ENCODE data around the gene LTBP4. TPM values are rescaled to one million over a fixed set of nuclear protein-coding genes. Genes with fewer than 3 reads are reported as not detected.
"Not testable (repeated sequence)": the region's sequence is repeated elsewhere in the genome, so short reads cannot be mapped to it uniquely, and the experiment has no call there.

The LTBP4 gene
- total RNA-seq, 1 experiment from 2014 or later = 7.3 TPM

DNA sequence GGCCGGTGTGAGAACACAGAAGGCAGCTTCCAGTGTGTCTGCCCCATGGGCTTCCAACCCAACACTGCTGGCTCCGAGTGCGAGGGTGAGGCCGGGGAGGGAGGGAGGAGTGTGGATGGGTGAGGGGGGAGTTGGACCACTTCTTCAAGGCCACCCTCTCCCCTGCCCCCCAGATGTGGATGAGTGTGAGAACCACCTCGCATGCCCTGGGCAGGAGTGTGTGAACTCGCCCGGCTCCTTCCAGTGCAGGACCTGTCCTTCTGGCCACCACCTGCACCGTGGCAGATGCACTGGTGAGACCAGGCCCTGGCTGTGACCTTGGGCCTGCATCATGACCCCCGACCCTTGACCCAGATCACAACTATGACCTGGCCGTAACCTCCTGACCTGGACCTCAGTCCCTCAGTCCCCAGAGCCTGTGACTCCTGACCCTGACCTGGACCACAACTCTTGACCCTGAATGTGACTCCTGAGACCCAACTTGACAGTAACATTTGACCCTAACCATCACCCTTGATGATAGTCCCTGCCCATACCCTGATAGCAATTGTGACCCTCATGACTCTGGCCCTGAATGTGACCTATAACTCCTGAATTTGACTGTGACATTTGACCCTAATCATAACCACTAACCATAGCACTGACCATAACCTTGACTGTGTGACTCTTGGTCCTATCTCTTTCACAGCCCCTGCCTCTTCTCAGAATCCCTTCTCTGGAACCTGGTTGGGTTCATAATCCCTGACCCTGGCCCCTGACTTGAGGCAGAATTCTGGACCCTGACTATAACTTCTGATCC is 10.9 kb downstream of the LTBP4 start:
- no peak for DNase-seq (ENCODE audit: low read depth)

DNA sequence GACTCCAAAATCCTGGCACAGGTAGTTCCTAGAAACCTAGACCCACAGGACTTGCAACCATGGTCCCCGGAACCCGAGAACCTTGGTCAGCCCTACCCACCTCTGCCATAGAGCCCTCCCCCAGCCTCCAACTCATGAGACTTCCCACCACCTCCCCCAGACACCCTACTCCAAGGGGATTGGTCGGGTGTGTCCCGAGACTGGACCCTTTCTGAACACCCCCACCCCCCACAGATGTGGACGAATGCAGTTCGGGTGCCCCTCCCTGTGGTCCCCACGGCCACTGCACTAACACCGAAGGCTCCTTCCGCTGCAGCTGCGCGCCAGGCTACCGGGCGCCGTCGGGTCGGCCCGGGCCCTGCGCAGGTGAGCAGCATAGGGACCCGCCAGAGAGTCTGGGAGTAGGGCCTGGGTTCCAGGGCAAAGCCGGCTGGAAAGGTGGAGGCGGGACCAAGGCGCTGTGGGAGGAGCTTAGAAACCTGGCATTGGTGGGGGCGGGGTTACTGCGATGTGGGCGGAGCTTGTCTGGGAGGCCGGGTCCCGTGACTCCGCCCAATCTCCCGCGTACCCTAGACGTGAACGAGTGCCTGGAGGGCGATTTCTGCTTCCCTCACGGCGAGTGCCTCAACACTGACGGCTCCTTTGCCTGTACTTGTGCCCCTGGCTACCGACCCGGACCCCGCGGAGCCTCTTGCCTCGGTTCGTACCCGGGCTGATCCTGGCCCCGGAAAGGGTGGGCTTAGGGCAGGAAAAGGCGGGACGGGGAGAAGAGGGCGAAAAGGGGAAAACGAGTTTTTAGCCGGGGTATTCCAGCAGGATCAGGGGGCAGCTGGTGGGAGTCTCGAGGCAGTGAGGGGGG is 11.9 kb downstream of the LTBP4 start:
- DNase-seq (ENCODE audit: low read depth) = no peak

DNA sequence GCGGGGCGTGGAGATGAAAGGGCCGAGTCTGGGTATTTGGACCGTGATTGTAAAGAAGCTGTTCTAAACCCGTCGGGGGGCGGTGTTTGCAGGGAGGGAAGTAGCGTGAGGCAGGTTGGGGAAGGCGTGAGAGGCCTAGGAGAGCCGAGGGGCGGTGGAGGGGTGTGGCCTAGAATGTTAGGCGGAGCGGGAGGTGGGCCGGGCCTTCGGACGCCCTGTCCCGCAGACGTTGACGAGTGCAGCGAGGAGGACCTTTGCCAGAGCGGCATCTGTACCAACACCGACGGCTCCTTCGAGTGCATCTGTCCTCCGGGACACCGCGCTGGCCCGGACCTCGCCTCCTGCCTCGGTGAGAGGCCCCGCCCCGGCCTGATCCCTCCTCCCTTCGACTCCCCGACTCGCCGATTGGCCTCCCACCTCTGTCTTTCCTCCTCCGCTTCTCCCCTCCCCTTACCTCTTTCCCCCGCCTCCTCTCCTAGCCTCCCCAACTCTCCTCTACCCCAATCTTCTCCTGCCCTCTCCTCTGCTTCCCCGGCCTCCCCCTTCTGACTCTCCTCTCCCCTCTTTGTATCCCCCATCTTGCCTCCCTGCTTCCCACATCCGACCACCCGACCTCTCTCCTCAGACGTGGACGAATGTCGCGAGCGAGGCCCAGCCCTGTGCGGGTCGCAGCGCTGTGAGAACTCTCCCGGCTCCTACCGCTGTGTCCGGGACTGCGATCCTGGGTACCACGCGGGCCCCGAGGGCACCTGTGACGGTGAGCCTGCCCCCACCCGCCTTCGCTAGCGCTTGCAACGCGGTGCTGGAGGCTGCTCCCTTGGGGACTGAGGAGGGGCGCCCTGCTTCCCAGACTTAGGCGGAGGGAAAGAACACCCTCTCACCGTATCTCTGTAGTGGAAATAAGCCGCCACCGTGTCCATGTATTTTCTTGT is 12.8 kb downstream of the LTBP4 start:
- no peak for DNase-seq (ENCODE audit: low read depth)

DNA sequence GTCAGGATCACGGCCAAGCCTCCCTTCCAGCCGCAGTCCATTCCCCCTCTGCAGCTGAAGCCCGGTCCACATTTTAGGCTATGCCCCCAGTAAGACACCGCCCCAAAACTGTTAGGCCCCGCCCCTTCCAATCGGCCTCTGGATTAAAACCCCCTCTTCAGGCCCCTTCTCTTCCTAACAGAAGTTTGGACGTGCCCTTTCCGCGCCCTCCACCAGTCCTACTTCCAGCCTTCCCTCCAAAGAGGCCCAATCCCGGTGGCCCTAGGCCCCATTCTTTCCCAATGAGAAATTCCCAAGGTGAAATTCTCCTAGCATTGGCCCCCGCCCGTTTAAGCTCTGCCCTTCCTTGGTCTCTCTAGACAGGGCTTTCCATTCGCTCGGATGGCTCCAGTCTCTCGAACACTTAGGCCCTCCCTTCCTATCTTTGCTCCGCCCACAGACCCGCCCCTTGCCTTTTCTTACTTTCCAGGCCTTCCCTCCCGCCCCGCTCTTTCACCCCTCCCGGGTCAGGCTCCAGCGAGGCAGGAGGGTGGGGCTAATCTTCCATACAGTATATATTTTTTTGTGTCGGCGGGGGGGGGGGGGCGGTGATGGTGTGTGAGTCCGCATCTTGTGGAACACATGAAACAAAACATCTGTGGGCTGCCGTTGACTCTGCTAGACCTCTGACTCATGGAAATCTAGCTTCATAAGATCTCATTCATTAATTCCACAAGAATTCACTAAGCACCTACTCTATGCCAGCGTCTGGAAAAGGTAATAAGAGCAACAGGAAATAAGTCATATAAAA is 13.6 kb downstream of the LTBP4 start:
- peak; percentile 94 for DNase-seq (ENCODE audit: low read depth)

DNA sequence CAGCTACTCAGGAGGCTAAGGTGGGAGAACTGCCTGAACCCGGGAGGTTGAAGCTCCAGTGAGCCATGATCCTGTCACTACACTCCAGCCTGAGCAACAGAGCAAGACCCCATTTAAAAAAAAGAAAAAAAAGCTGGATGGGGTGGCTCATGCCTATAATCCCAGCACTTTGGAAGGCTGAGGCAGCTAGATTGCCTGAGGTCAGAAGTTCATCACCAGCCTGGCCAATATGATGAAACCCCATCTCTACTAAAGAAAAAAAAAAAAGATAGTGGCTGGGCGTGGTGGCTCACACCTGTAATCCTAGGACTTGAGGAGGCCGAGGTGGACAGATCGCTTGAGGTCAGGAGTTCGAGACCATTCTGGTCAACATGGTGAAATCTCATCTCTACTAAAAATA is 15.0 kb downstream of the LTBP4 start:
- DNase-seq (ENCODE audit: low read depth) = no peak

DNA sequence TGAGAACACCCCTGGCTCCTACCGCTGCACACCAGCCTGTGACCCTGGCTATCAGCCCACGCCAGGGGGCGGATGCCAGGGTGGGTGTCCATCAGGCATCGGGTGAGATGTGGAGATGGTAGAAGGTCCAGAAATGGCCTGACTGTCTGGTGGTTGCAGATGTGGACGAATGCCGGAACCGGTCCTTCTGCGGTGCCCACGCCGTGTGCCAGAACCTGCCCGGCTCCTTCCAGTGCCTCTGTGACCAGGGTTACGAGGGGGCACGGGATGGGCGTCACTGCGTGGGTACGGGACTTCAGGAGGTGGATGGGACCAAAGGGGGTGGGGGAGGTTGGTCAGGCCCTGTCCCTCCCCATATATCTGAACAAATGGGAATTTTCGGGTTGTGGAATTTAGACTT is 15.8 kb downstream of the LTBP4 start:
- DNase-seq (ENCODE audit: low read depth) = no peak

DNA sequence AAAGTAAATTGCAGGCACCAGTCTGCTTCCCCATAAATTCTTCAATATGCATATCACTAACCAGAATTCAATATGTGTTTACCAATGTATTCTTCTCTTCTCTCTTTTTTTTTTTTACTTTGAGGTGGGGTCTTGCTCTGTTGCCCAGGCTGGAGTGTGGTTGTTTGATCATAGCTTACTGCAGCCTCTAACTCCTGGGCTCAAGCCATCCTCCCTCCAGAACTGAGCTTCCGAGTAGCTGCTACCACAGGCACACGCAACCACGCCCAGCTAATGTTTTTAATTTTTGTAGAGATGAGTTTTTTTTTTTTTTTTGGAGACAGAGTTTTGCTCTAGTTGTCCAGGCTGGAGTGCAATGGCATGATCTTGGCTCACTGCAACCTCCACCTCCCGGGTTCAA is 16.8 kb downstream of the LTBP4 start:
- DNase-seq (ENCODE audit: low read depth) = no peak

DNA sequence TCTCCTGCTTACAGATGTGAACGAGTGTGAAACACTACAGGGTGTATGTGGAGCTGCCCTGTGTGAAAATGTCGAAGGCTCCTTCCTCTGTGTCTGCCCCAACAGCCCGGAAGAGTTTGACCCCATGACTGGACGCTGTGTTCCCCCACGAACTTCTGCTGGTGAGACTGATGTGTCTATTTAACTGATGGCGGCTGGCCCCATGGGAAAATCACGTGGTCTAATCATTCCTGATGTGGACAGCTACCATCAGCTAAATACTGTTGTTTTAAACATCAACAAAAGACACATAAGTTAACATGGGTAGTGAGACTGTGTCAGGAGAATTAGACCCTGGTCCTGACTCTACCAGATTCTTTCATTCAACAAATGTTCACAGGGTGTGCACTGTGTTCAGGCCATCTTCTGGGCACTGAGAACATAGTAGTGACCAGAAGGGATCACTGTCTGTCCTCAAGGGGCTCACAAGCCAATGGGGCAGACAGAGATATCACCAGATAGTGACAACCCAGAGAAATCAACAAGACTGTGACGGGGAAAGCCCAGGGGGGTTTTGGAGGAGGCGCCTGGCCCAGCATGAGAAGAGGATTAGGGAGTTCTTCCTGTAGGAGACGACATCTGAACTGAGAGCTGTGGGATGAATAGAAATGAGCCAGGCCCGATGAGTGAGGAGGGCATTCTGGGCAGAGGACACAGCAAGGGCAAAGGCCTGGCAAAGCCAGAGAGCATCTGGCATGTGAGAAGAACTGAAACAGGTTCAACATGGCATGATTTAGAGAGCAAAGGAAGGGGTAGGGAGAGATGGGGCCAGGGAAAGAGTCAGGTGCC is 18.4 kb downstream of the LTBP4 start:
- DNase-seq (ENCODE audit: low read depth) = no peak

DNA sequence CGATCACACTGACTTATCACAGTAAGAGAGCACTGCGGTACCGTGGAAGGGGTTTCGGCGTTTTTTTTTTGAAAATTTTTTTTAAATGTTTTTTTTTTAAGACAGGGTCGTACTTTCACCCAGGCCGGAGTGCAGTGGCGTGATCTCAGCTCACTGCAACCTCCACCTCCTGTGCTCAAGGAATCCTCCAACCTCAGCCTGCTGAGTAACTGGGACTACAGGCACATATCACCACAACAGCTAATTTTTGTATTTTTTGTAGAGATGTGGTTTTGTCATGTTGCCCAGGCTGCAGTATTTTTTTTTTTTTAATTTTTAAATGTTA is 19.0 kb downstream of the LTBP4 start:
- DNase-seq (ENCODE audit: low read depth) = no peak

DNA sequence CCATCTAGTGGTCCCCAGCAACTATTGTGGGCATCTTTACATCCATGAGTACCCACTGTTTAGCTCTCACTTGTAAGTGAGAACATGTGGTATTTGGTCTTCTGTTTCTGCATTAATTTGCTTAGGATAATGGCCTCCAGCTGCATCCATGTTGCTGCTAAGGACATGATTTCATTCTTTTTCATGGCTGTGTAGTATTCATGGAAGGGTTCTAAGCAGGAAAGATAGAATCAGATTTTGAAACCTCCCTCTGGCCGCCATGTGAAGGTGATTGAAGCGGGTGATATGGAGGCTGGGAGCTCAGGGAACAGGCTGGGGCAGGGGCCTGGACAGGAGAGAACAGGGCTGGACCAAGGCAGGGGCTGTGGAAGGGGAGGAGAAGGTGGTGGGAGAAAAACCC is 20.1 kb downstream of the LTBP4 start:
- DNase-seq (ENCODE audit: low read depth) = no peak

DNA sequence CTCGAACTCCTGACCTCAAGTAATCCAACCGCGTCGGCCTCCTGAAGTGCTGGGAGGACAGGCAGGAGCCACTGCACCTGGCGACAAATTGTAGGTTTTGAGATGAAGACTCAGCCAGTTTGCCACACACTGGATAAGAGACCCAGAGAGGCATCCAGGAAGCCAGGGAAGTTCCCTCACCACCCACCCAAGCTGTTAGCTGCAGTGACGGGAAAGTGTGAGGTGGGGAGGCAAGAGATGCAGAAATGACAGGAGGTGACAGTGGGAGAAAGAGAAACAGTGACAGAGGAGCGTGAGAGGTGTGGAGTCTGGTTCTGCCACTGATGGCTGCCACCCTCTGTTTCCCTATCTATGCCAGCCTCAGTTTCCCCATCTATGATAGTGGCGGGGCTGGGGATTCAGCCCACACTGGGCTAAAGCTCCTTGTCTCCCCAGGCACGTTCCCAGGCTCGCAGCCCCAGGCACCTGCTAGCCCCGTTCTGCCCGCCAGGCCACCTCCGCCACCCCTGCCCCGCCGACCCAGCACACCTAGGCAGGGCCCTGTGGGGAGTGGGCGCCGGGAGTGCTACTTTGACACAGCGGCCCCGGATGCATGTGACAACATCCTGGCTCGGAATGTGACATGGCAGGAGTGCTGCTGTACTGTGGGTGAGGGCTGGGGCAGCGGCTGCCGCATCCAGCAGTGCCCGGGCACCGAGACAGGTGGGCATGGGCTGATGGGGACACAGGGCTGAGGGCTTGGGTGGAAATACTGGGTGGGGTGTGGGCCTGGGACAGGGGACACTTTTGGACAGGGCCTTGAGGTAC is 21.0 kb downstream of the LTBP4 start:
- no peak for DNase-seq (ENCODE audit: low read depth)

DNA sequence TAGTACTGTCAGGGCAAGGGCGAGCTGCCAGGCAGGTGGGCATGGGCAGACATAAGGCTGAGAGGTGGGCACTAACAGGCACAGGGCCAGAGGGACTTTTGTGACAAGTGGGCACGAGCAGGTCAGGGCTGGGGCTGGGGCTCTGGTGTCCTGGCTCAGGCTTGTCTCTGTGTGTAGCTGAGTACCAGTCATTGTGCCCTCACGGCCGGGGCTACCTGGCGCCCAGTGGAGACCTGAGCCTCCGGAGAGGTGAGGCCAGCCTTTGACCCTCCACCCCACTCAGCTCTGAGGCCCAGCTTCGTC is 21.6 kb downstream of the LTBP4 start:
- DNase-seq (ENCODE audit: low read depth) = no peak

DNA sequence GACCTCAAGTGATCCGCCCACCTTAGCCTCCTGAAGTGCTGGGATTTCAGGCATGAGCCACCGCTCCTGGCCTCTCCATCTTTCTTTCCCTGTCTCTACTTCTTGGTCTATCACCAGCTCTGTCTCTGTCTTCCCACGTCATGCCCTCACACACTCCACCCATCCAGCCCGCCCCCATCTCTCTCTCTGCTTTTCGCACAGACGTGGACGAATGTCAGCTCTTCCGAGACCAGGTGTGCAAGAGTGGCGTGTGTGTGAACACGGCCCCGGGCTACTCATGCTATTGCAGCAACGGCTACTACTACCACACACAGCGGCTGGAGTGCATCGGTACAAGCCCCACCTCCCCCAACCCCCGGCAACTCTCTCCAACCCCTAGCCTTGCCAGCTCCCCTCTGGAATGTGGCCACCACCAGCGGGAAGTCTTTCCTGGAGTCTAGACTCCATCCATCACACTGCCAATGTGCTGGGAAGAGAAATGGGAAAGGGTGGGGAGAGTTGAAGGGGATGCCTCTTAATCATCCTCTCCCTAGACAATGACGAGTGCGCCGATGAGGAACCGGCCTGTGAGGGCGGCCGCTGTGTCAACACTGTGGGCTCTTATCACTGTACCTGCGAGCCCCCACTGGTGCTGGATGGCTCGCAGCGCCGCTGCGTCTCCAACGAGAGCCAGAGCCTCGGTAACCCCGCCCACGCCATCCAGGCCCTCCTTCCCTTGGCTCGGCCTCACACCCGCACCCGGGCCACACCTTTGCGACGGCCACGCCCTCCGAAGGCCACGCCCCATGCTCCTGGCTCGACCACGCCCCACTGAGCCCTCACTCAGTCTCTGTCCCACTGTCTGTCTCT is 22.5 kb downstream of the LTBP4 start:
- no peak for DNase-seq (ENCODE audit: low read depth)

DNA sequence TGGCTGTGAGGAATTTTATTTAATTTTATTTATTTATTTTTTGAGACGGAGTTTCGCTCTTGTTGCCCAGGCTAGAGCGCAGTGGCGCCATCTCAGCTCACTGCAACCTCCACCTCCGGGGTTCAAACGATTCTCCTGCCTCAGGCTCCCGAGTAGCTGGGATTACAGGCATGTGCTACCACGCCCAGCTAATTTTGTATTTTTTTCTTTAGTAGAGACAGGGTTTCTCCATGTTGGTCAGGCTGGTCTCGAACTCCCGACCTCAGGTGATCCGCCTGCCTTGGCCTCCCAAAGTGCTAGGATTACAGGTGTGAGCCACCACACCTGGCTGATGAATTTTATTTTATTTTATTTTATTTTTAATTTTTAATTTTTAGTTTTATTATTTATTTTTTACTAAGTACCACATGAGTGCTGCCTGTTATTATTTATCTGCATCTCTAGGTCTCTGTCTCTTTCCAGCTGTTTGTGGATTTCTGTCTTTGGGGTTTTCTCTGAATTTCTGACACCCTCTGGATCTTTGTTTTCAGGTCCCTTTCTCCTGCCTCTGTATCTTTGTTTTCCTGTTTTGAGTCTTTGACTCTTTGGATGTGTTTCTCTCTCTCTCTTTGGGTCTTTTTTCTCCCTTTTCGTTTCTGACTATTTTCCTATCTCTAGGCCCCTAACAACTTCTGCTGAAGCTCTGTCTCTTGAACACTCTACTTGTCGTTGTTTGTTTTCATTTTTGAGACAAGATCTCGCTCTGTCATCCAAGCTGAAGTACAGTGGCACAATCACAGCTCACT is 23.4 kb downstream of the LTBP4 start:
- DNase-seq (ENCODE audit: low read depth) = not testable (repeated sequence)

DNA sequence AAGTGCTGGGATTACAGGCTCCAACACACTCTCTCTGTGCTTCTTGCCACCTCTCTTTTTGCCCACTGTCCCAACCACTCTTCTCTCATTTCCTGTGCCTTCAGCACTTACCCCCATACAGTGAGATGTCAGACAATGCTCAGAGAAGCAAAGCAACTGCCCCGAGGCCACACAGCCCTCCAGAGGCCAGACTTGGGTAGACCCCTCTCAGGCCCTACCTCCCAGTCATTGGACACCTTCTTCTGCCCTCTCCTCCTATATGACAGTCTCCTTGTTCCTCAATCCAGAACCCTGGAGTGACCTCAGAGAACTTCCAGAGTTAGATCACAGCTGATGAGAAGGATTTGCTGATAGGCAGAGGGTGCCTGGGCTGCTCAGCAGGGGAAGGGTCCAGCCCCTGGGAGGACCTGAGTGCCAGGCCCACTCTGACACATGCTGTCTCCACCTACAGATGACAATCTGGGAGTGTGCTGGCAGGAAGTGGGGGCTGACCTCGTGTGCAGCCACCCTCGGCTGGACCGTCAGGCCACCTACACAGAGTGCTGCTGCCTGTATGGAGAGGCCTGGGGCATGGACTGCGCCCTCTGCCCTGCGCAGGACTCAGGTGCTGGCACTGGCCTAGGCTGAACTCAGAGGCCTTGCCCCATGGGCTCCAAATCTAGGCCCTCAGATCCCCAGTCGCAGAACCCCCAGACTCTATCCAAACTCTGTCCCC is 24.4 kb downstream of the LTBP4 start:
- no peak for DNase-seq (ENCODE audit: low read depth)

DNA sequence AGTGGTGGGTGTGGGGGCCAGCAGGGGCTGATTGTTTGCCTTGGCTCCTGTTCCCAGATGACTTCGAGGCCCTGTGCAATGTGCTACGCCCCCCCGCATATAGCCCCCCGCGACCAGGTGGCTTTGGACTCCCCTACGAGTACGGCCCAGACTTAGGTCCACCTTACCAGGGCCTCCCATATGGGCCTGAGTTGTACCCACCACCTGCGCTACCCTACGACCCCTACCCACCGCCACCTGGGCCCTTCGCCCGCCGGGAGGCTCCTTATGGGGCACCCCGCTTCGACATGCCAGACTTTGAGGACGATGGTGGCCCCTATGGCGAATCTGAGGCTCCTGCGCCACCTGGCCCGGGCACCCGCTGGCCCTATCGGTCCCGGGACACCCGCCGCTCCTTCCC is 25.7 kb downstream of the LTBP4 start:
- no peak for DNase-seq (ENCODE audit: low read depth)

All from M059J (cell line).